ENCODE results near the gene ZNF467.
A peak's percentile ranks its signal among the peaks of the same experiment; 100 is the strongest.

ZNF467 gene, protein sequence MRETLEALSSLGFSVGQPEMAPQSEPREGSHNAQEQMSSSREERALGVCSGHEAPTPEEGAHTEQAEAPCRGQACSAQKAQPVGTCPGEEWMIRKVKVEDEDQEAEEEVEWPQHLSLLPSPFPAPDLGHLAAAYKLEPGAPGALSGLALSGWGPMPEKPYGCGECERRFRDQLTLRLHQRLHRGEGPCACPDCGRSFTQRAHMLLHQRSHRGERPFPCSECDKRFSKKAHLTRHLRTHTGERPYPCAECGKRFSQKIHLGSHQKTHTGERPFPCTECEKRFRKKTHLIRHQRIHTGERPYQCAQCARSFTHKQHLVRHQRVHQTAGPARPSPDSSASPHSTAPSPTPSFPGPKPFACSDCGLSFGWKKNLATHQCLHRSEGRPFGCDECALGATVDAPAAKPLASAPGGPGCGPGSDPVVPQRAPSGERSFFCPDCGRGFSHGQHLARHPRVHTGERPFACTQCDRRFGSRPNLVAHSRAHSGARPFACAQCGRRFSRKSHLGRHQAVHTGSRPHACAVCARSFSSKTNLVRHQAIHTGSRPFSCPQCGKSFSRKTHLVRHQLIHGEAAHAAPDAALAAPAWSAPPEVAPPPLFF

DNA sequence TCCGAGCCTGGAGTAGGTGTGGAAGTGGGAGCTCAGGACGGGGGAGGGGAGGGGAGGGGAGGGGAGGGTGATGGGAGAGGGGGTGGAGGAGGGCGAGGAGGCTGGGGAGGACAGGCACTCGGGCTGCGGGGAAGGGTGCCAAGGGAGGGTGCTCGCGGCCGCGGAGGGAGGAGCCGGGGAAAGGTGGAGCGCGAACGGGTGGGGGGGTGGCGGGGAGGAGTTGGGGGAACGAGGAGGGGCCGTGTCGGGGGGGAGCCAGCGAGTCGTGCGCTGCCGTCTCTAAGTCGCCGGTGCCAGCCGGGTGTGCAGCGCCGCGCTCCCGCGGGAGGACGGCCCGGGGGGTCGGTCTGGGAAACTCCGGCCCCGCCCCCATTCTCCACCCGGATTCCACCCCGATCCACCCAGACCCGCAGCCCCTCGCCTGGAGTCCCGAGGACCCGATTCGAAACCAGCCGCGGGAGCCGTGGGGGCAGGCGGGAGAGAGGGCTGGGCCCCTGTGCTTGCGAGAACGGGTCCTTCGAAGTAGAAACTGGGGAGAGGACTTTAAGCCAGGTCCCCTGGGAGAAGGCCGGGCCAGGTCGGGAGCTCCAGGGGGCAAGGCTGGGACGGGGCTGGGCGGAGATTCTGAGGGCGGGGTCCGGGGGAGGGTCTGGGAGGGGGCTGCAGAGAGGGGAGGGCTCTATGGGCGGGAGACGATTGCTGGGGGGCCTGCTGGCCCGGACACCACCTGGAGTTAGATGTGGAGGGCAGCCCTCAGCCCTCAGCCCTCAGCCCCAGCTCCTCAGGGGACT, at the start of gene ZNF467:
Gene ZNF467 (minus strand): TSS at position 143 of the 791 bp plus-strand sequence. CDS start 2,556 bp downstream, outside the sequence.
- no peak for DNase-seq (ENCODE audit: low read depth)

DNA sequence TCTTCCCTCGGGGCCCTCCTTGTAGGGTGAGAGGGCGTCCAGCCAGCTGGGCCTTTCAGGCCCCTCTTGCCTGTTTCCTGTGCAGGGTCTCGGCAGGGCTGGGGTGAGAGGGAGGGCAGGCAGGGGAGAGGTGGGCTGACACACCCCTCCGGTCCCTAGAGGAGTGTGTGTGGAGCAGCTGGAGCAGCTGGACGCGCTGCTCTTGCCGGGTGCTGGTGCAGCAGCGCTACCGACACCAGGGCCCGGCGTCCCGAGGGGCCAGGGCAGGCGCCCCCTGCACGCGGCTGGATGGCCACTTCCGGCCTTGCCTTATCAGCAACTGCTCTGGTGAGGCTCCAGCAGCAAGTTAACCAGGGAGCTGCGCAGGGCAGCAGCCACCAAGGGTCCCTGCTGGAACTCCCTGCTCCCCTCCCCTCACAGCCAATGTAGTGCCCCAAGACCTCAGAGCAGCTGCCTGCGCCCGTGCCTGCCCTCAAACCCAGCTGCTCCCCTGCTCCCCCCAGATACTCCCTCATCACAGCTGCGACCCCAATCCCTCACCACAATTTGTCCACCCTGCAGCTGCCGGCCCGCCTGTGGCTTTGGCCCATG, 49.1 kb upstream of the ZNF467 start:
- DNase-seq (ENCODE audit: low read depth) = no peak

DNA sequence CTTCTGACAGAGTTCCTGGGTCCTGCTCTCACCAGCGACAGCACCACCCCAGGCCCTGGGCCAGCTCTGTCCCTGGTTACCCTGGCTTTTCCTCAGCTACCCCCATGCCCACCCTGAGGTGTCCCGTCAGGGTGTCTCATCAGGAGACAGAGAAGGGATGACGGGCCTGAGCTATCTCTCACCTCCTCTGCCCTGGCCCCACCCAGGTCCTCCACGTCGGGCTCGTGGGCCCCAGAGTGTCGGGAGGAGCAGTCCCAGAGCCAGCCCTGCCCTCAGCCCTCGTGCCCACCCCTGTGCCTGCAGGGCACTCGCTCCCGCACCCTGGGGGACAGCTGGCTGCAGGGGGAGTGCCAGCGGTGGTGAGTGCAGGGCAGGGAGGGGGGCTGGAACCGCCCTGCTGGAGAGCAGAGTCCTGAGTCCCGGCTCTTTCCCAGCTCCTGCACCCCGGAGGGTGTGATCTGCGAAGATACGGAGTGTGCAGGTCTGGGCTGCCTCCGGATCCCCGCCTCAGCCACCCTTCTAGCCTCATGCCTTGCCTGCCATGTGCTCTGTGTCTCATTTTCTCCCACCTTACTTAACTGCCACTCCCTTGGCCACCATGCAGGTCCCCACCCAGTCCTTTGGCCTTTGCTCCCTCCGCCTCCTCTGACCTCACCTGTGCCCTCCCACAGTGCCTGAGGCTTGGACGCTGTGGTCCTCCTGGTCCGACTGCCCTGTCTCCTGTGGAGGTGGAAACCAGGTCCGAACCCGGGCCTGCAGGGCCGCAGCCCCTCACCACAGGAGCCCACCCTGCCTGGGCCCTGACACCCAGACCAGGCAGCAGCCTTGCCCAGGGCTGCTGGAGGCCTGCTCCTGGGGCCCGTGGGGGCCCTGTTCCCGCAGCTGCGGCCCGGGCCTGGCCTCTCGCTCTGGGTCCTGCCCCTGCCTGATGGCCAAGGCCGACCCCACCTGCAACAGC, 48.1 kb upstream of the ZNF467 start:
- no peak for DNase-seq (ENCODE audit: low read depth)

DNA sequence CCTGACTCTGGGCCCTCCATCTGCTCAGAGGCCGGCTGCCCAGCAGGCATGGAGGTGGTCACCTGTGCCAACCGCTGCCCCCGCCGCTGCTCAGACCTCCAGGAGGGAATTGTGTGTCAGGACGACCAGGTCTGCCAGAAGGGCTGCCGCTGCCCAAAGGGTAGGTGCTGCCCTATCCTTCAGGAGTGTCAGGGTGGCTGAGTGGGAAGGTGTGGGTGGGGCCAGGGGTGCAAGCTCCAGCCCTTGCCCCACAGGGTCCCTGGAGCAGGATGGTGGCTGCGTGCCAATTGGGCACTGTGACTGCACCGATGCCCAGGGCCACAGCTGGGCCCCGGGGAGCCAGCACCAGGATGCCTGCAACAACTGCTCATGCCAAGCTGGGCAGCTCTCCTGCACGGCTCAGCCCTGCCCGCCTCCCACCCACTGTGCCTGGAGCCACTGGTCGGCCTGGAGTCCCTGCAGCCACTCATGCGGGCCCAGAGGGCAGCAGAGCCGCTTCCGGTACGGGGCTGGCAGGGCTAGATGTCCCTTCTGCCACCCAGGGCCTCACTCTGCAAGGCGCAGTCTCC, 47.3 kb upstream of the ZNF467 start:
- DNase-seq (ENCODE audit: low read depth) = no peak

DNA sequence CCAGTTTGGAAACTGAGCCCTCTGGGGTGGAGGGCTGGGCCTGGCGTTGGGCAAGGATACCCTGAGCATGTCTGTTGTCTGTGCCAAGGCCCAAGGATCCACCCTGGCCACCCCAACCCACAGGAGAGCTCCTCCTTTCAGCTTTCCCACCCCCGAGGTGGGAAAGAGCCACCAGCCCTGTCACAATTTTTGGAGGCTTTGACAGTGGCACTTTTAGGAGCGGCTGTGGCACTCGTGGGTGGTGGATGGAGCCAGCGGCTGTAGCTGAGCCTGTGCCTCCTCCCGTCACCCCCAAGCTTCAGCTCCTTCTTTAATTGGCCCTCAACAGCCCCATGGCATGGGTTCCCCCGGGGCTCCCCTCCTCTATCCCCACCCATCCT, 46.6 kb upstream of the ZNF467 start:
- DNase-seq (ENCODE audit: low read depth) = no peak

DNA sequence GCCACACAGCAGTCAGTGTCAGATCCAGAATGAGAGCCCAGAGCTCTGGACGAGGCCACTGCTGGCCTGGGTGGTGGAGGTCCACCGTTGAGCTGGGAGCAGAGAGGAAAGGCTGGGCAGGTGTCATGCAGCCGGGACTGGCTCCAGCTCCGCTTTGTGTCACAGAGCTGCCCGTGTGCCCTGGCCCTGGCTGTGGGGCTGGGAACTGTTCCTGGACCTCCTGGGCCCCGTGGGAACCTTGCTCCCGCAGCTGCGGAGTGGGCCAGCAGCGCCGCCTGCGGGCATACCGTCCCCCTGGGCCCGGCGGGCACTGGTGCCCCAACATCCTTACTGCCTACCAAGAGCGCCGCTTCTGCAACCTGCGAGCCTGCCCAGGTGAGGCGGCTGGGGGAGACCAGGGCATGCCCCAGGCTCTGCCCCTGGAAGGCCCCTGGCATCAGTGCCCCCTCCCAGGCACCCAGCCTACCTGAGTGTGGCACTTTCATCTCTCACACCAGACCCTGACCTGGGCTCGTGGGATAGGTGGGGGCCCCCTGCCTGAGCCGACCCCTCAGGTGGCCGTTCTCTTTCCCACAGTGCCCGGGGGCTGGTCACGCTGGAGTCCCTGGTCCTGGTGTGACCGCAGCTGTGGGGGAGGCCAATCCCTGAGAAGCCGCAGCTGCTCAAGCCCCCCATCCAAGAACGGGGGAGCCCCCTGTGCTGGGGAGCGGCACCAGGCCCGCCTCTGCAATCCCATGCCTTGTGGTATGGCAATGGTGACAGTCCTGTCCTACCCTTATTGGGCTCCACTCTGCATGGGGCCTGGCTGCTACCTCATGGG, 46.0 kb upstream of the ZNF467 start:
- no peak for DNase-seq (ENCODE audit: low read depth)

DNA sequence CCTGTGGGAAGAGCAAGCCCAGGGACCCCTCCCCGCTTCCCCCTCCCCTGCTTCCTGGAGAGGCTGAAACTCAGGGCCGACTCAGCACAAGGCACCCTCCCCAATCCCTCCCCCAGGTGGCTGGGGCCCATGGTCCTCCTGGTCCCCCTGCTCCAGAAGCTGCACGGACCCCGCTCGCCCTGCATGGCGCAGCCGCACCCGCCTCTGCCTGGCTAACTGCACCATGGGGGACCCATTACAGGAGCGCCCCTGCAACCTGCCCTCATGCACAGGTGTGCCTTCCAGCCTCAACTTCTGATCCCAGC, 45.1 kb upstream of the ZNF467 start:
- DNase-seq (ENCODE audit: low read depth) = no peak

DNA sequence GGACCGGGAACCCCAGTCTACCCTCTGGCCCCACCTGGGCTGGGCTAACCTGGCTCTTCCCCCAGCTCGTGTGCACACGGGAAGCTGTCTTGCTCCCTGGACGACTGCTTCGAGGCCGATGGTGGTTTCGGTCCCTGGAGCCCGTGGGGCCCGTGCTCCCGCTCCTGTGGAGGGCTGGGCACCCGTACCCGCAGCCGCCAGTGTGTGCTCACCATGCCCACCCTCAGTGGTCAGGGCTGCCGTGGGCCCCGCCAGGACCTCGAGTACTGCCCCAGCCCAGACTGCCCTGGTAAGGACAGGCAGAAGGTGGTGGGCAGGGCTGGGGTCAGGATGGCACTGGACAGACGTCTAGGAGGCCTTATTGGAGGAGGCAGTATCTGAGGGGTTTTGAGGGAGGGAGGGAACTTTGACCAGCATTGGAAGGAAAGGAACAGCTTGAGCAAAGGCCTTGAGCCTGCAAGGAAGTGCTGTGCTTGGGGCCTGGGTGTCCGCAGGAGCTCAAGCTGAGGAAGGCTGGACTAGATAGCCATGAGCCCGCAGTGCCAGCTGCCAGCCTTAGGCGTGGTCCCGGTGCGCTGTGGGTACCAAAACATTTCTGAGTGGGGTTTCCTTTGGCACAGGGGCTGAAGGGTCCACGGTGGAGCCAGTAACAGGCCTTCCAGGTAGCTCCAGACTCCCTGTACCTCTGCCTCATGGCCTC, 44.6 kb upstream of the ZNF467 start:
- DNase-seq (ENCODE audit: low read depth) = no peak

DNA sequence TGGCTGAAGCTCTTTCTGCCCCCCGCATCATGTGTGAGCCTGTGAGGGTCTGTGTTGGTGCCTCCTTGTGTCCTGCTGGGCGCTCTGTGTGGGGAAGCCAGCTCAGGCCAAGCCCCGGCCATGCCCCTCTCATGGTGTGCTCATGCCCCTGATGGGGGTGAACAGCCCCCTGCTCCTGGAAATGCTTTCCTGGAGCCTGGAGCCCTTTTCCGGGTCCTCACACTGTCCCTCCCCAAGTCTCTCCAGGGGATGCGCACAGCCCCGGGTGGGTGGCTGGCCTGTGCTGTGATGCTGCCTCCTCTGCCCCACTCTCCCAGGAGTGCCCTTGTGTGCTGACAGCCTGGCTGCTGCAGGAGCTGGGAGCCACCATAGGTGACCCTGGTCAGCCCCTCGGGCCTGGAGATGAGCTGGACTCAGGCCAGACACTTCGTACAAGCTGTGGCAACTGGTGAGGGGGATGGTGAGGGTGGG, 43.9 kb upstream of the ZNF467 start:
- DNase-seq (ENCODE audit: low read depth) = no peak

DNA sequence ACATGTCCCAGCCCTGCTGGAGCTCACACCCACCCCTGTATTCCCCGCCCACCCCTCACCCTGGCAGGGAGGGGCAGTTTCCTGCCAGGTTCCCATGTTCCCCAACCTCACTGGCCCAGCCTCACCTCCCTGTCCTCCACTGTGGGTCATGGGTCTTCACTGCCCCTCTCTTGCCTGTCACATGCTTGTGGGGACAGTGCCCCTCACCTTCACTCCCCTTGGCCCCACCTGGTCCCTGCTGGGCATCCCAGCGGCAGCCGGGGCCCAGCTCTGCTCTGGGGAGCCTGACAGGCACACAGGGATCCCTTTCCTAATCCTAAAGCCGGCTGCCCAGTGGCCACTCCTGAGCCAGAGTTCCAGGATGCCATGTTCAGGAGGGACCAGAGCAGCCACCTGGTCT, 43.4 kb upstream of the ZNF467 start:
- DNase-seq (ENCODE audit: low read depth) = no peak

DNA sequence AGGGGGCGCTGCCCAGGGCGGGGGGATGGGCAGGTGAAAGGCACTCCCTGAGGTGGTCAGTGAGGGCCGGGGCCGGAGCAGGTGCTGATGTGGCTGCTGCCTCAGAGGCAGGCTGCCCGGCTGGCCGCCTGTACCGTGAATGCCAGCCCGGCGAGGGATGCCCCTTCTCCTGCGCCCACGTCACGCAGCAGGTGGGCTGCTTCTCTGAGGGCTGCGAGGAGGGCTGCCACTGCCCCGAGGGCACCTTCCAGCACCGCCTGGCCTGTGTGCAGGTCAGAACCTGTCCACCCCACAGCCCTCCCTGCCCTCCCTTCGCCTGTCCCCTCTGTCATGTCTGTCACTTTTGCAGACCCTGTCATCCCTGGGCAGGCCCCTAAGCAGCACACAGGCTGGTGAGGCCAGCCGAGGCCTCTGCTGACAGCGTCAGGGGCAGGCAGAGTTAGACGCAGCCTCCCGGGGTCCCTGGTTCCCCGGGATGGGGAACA, 42.9 kb upstream of the ZNF467 start:
- no peak for DNase-seq (ENCODE audit: low read depth)

DNA sequence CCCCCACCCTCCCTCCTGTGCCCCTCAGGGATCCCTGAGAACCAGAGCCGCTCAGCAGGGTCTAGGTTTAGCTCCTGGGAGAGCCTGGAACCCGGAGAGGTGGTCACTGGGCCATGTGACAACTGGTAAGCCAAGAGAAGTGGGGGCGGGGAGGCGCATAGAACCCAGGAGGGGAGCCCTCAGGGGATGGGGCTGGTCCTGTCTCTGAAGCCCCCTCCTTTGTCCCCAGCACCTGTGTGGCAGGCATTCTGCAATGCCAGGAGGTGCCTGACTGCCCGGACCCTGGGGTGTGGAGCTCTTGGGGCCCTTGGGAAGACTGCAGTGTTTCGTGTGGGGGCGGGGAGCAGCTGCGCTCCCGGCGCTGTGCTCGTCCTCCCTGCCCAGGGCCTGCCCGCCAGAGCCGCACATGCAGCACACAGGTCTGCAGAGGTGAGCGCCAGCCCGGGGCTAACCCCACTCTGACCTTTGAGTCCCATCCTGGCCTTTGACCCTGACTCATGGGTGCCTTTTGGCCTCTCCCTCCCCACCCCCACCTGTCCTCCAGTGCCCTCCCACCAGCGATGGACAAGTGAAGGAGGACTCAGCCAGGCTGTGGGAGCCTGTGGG, 42.4 kb upstream of the ZNF467 start:
- DNase-seq (ENCODE audit: low read depth) = no peak

DNA sequence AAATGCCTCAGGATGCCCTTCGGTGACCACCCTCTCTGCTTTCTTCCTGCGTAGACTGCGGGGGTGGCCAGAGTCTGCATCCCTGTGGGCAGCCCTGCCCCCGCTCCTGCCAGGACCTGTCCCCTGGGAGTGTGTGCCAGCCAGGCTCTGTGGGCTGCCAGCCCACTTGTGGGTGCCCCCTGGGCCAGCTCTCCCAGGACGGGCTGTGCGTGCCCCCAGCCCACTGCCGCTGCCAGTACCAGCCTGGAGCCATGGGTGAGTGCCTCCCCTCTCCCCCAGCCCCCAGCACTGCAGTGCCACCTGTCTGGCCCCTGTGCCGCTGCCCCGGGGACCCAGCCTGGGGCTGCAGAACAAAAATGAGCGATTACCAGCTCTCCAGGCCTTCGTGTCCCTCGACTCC, 41.7 kb upstream of the ZNF467 start:
- no peak for DNase-seq (ENCODE audit: low read depth)

DNA sequence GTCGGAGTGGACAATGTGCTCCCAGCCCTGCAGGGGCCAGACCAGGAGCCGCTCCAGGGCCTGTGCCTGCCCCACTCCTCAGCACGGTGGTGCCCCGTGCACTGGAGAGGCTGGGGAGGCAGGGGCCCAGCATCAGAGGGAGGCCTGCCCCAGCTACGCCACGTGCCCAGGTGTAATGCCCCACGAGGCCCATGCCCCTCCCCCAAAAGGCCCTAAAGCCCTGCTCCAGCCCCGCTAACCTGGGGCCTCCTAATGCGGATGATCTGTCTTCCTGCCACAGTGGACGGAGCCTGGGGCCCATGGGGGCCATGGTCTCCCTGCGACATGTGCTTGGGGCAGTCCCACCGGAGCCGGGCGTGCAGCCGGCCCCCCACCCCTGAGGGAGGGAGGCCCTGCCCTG, 41.1 kb upstream of the ZNF467 start:
- DNase-seq (ENCODE audit: low read depth) = no peak

DNA sequence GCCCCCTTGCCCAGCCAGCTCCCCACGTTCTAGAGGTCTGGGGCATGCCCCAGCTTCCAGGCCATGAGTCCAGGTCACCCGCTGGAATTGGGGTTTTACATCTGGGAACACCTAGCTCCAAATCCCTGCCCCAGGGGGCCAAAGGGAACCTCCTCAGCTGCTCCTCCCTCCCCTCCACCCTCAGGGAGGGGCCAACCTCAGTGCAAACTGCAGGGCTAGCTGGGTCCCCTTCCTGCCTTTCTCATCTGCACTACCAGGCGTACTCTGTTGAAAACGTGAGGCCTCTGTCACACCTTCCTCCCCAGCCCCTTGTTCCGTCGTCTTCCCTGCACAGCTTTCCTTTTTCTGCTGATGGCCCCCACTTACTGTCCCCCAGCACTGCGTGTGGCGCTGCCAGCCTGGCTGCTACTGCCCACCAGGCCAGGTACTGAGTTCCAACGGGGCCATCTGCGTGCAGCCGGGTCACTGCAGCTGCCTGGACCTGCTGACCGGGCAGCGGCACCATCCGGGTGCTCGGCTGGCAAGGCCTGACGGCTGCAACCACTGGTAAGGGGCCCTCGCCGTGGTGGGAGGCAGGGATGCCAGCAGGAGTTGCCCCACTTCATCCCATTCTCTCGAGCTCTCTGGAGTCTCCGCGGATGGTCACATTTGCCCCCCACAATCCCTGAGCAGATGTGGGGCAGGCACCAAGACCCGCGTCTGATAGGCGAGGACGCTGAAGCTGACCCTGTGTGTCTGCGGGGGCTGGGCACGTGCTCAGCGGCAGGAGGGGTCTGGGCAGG, 40.1 kb upstream of the ZNF467 start:
- no peak for DNase-seq (ENCODE audit: low read depth)

DNA sequence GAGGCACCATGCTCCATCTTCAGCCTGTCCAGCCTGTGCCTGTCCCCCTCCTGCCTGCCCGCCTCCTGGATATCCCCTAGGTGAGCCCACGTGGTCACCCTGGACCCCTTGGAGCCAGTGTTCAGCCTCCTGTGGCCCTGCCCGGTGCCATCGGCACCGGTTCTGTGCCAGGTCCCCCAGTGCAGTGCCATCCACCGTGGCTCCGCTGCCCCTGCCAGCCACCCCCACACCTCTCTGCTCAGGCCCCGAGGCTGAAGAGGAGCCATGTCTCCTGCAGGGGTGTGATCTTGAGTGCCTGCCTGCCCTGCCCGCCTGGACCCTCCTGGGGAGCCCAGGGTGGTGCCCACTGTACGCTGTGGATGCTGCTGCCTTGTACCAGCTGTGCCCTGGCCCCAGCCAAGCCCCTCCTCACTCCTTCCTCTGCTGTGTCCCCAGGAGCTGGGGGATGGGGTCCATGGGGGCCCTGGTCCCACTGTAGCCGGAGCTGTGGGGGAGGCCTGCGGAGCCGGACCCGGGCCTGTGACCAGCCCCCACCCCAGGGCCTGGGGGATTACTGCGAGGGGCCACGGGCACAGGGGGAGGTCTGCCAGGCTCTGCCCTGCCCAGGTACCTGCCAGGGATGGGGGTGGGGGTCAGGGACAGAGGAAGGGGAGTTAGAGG, 38.6 kb upstream of the ZNF467 start:
- DNase-seq (ENCODE audit: low read depth) = no peak

DNA sequence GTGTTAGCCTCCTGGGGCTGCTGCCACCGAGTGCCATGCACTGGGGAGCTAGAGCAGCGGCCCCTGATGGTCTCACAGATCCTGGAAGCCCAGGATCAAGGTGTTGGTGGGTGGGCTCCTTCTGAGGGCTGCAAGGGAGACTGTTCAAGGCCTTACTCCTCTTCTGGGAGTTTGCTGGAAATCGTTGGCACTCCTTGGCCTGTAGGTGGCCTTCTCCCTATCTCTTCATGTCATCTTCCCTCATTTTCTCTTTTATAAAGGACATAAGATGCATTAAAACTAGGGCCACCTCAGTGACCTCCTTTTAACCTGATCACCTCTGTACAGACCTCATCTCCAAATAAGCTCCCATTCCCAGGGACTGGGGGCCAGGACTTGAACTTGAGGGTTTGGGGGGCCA, 37.8 kb upstream of the ZNF467 start:
- peak; percentile 27 for DNase-seq (ENCODE audit: low read depth)

DNA sequence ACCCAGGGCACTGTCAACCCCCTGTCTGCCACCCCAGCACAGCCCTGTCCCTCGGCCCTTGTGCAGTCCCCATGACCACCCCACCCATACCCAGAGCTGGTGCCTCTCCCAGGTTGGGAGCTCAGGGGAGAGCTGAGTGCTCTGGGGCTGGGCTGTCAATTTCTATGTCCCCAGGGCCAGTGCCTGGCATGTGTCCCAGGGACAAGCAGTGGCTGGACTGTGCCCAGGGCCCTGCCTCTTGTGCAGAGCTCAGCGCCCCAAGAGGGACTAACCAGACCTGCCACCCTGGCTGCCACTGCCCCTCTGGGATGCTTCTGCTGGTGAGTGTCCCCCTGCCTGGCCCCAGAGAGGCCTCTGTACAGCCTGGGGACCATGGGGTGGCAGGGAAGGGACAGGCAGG, 35.8 kb upstream of the ZNF467 start:
- no peak for DNase-seq (ENCODE audit: low read depth)
